HG03103 (cell line): ENCODE results near the gene ZSCAN4.

Experiments
- ATAC-seq: cut with Tn5 transposase; IDR thresholded peaks from one replicate; pipeline ENCODE4 v1.9.1; 2021; ENCODE audit warnings: low read depth; ENCODE audit not compliant: unreplicated experiment

Gene ZSCAN4, protein sequence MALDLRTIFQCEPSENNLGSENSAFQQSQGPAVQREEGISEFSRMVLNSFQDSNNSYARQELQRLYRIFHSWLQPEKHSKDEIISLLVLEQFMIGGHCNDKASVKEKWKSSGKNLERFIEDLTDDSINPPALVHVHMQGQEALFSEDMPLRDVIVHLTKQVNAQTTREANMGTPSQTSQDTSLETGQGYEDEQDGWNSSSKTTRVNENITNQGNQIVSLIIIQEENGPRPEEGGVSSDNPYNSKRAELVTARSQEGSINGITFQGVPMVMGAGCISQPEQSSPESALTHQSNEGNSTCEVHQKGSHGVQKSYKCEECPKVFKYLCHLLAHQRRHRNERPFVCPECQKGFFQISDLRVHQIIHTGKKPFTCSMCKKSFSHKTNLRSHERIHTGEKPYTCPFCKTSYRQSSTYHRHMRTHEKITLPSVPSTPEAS

GRCh38 chr19:57668635-57669034 lies at the start of gene ZSCAN4:
Gene ZSCAN4 (plus strand): TSS chr19:57668935. CDS start chr19:57676146, 7,211 bp downstream.
- ATAC-seq, result no peak

- no peak for ATAC-seq
Observed at GRCh38 chr19:57620673-57621348, 47.9 kb upstream of the ZSCAN4 start.

- ATAC-seq, result no peak
Observed at GRCh38 chr19:57623091-57623490, 45.6 kb upstream of the ZSCAN4 start.

DNA sequence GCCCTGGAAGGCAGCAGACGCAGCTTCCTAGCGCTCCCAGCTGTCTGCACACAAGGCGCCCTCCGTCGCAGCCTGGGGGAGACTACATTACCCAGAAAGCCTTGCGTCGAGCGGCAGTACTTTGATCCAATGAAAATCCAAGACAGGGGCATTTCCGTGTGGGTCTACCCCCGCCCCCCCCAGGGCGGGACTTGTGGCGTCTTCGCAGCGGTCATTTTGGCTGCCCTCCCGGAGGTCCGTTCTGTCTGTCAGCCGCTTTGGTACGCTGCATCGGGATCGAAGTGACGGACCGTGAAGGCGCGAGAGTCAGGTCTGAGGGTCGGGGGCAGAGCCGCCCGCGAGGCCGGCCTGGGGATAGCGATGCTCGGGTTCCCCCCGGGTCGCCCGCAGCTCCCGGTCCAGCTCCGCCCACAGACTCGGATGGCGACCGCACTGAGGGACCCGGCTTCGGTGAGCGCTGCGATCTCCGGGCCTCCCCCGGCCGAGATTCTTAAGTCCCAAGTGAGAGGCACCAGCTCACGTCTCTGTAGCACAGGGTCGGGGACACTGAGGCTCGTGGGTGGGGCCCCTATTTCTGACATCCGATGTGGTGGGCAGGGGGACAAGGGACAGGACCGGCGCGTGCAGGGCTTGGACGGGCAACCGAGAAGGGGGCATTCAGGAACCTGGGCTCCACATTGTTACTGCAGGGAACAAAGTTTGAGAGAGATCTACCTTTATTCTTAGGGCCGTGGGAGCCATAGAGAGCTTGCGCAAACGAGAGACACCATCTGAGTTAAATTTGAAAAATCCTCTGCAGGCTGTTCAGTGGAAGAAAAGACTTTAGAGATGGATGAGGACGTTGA lies 35.5 kb upstream of the ZSCAN4 start, which contains the start of gene ZNF211:
ZNF211 (plus strand) TSS at position 182 of the 845 bp plus-strand sequence; CDS start at position 361, 179 bp downstream.
- ATAC-seq, result peak; percentile 97

GRCh38 chr19:57633832-57634131 lies 35.0 kb upstream of the ZSCAN4 start:
- no peak for ATAC-seq

DNA sequence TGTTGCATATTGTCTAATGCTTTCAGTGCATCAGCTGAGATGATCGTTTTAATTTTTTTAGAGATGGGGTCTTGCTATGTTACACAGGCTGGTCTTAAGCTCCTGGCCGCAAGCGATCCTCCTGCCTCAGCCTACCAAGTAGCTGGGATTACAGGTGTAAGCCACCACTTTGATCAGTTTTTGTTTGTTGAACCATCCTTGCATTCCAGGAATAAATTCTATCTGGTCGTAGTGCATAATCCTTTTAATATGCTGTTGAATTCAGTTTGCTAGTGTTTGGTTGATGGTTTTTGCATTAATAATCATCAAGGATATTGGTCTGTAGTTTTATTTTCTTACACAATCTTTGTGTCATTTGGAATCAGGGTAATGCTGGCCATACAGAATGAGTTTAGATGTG lies 31.4 kb upstream of the ZSCAN4 start:
- ATAC-seq, result no peak

- ATAC-seq, result no peak
Observed at GRCh38 chr19:57641715-57642234, 27.0 kb upstream of the ZSCAN4 start.

DNA sequence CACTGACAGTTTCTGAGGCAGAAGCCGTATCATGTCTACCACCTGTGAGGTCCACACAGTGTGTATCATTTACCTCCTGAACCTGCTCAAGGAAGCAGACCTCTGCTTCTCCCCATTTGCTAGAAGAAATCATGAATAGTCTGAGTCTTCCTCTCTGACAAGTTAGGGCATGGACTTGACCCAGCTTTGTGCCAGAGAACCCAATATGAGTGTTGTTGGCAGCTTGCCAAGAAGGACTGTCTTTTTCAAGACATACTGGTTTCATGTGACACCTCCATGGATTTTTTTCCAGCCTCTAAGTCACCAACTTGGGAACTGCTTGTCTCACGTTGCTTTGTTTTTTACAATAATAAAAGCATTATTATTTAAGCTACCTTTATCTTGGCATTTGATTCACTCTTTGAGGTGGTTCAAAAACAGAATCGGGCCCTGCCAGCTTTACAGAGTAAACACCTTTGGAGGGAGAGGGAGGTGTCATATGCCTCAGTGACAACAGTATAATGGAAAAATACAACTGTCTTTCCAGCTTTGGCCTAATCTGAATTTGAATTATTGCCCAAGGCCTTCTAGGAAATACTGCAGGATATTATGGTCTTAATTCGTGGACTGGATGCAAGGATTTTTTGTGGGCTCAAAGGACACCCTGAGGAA lies 26.2 kb upstream of the ZSCAN4 start:
- no peak for ATAC-seq

DNA sequence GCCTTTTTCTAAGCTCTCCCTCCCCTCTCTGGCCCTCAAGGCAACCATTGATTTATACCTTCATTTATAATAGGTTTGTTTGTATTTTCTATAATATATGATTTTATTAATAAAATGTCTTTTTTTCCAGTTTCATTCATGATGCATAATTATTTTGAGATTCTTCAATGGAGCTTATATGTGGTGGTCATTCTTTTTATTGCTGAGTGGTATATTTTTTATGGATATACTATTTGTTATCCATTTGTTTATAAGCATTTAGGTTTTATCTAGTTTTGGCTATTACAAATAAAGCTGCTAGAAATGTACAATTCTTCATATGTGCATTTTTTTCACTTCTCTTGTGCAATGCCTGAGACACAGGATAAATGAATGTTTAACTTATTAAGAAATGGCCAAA lies 25.0 kb upstream of the ZSCAN4 start:
- no peak for ATAC-seq

- no peak for ATAC-seq
Observed at GRCh38 chr19:57648331-57649003, 20.3 kb upstream of the ZSCAN4 start.

DNA sequence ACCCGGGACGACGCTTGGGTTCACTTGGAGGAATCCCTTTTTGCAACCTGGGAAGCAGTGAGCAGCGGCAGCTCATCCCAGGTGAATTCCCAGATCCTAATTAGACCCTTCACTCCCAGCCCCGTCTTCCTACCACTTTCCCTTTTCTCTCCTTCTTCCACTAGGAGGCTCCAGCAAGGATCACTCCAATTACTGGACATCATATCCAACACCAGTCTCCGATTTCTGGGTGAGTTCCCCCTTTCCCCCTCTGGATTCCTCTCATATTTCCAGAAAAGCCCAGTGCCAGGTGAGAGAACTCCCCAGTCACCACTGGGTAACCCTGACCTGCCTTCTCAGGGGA lies 17.1 kb upstream of the ZSCAN4 start:
- no peak for ATAC-seq

DNA sequence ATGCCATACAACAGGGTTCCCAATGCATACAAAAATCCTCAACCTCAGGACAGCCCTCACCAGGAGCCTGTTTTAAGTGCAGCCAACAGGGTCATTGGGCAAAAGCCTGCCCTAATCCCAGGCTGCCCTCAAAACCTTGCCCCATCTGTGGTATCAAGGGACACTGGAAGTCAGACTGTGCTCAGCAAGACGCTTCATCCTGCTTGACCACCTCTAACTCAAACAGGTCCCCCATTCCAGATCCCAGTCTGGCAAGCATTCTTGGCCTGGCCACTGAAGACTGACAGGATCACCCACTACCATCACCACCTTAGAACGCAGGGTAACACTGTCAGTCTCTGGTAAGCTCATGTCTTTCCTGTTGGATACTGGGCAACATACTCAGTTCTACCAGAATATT lies 15.0 kb upstream of the ZSCAN4 start:
- no peak for ATAC-seq

DNA sequence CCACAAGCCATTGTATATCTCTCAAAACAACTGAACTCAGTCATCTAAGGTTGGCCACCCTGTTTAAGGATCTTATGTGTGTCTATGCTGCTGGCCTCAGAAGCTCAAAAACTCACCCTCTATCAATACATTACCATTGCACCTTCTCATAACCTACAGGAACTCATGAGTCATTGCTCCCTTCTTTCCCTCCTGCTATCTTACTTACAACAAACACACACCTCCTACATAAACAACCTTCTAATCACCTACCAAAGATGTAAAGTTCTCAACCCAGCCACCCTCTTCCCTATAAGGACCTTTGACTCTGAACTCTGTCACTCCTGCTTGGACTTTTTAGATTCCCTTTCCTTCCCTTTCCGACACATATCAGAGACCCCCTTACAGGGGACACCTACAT lies 13.3 kb upstream of the ZSCAN4 start:
- no peak for ATAC-seq

DNA sequence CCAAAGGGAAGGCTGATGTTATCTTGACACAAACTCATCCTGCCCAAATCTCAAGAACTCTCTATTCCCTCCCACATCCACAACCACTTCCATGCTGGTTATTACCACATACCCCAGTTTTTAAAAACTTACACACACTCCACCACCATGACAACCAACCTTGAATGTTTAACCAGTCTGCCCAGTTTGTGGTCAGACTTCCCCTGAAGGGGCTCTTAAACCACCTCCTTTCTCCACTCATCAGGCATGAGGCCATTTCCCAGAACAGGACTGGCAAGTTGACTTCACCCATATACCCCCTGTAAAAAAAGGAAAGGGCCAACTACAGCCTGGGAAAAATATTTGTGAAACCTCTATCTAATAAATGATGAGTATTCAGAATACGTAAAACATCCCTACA lies 12.4 kb upstream of the ZSCAN4 start:
- ATAC-seq, result no peak

DNA sequence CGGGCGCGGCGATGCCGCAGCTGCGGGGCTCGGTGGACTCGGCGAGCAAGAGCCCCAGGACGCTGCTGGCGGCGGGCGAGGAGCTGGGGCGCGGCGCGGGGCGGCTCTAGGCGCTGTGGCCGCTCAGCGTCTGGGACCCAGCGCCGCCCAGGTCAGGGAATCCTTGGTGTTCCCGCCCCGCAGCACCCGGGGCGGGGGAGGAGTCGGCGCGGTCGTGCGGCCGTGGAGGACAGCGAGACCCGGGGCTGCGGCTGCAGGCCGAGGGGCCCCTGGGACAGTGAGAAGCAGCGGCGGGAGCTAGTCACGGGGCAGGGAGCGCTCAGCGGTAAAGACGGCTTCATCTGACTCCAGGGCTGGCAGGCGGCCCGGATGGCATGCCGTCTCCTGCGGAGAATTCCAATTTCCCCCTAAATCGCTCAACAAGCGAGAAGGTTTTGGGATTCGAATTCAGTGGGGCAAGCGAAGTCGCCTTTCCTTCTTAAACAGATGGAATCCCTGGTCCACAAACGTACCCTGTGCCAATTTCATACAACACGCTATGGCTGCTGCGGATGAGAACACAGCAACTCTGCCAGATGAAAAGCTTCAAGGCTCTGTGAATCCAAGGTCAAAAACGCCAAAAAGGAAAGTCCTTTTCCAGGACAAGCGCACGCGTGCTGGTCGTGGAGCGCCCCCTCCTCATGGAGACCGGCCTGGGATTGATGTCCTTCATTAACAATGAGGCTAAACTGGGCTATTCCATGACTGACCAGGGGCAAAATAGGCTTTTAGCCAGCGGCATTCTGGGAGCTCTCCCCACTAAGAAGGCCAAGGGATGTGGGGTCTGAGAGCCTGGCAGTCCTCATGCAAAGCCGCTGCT lies 4.2 kb upstream of the ZSCAN4 start:
- ATAC-seq, result no peak

- no peak for ATAC-seq
Observed at GRCh38 chr19:57665261-57665806, 3.4 kb upstream of the ZSCAN4 start.

GRCh38 chr19:57667228-57667627 lies 1.5 kb upstream of the ZSCAN4 start:
- no peak for ATAC-seq

DNA sequence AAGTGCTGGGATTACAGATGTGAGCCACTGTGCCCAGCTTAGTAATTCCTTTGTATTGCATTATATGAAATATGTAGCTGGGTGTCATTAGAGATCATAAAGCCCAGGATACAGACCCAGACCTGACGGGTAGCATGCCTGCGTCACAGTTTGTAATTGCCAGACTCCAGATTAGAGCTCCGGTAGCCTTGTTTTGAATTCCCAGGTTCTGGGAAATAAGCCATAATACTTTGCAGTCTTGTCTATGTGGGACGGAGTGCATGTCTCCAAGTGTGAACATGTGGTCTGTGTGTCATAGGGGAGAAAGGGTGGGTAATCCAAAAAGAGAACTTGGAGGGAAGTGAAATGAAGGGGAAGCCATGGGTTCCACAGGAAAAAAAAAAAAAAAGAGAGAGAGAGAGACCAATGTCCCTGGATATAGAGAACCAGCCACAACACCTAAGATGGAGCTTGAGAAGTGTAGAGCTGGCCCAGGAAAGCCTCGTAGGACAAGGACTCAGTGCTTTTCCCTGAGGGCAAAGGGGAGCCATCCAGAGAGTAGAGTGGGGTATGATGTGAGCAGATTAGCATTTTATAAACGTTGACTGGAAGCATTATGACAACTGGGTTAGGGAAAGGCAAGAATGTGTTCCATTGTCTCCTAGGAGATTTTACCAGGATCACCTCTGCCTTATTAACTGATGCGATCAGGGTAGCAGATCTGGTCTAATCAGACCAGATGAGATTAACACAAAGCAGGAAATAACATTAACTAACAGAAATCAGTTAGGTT lies 2.6 kb downstream of the ZSCAN4 start:
- no peak for ATAC-seq
